Keratinocyte (primary cell): Measurements from ENCODE around the gene SREBF1. TPM values are rescaled to one million over a fixed set of nuclear protein-coding genes. Genes with fewer than 3 reads are reported as not detected.

Source experiments
- DNase-seq: peaks from one replicate; pipeline ENCODE4 v3.0.0-alpha.2; 2011; ENCODE audit warnings: low read depth, missing footprints, low spot score
- FAIRE-seq: peaks from 2 replicates; lab custom pipeline; 2011; peaks lifted over from hg19 to GRCh38; lab: Jason Lieb, UNC
- H2AFZ ChIP-seq: 2 replicates; pipeline ENCODE4 v1.6.0; 2012; ENCODE audit warnings: low read length, control low read depth, inconsistent platforms; ENCODE audit not compliant: control insufficient read depth
- H3K27ac ChIP-seq: 2 replicates; pipeline ENCODE4 v1.5.1; 2011; ENCODE audit warnings: low read length; ENCODE audit not compliant: control insufficient read depth, insufficient read depth
- H3K27me3 ChIP-seq: 3 replicates; pipeline ENCODE4 v1.6.0; 2011; ENCODE audit warnings: low read length; ENCODE audit not compliant: control insufficient read depth, insufficient read depth; ENCODE audit errors: extremely low read depth
- H3K36me3 ChIP-seq, 2 experiments: 2 replicates in 1 of 2; 3 replicates in 1 of 2; pipeline ENCODE4 v1.5.1; 2011; ENCODE audit warnings: low read length in 2 of 2, mild to moderate bottlenecking in 1 of 2; ENCODE audit not compliant: control insufficient read depth in 2 of 2, insufficient read depth in 2 of 2; ENCODE audit errors: extremely low read depth in 1 of 2
- H3K4me1 ChIP-seq: 3 replicates; pipeline ENCODE4 v1.5.1; 2011; ENCODE audit warnings: low read length; ENCODE audit not compliant: control insufficient read depth, insufficient read depth; ENCODE audit errors: extremely low read depth
- H3K4me2 ChIP-seq: 3 replicates; pipeline ENCODE4 v1.6.0; 2011; ENCODE audit warnings: low read depth, low read length; ENCODE audit not compliant: control insufficient read depth, insufficient read depth; ENCODE audit errors: extremely low read depth
- H3K4me3 ChIP-seq, 3 experiments: fragments of 200-600 bp in 1 of 3; sonication (generic) in 1 of 3; 2 replicates in 2 of 3; 3 replicates in 1 of 3; pipeline ENCODE4 v1.5.1; 2011 to 2016; ENCODE audit warnings: low read length in 3 of 3, mild to moderate bottlenecking in 3 of 3, control low read depth in 2 of 3, inconsistent platforms in 1 of 3, low read depth in 1 of 3, mixed read lengths in 1 of 3, mixed run types in 1 of 3, moderate library complexity in 1 of 3; ENCODE audit not compliant: control insufficient read depth in 2 of 3, insufficient read depth in 2 of 3; ENCODE audit errors: extremely low read depth in 1 of 3
- H3K79me2 ChIP-seq: 2 replicates; pipeline ENCODE4 v1.6.0; 2012; ENCODE audit warnings: low read length; ENCODE audit not compliant: control insufficient read depth, insufficient read depth
- H3K9ac ChIP-seq: 3 replicates; pipeline ENCODE4 v1.6.0; 2011; ENCODE audit warnings: low read length; ENCODE audit not compliant: control insufficient read depth, insufficient read depth; ENCODE audit errors: extremely low read depth
- H3K9me1 ChIP-seq: 3 replicates; pipeline ENCODE4 v1.6.0; 2011; ENCODE audit warnings: low read length; ENCODE audit not compliant: control insufficient read depth, insufficient read depth; ENCODE audit errors: extremely low read depth
- H3K9me3 ChIP-seq: 2 replicates; pipeline ENCODE4 v1.5.1; 2012; ENCODE audit warnings: low read depth, low read length; ENCODE audit not compliant: control insufficient read depth
- H4K20me1 ChIP-seq: 3 replicates; pipeline ENCODE4 v1.6.0; 2011; ENCODE audit warnings: low read length; ENCODE audit not compliant: control insufficient read depth, insufficient read depth; ENCODE audit errors: extremely low read depth
- CTCF ChIP-seq, 3 experiments: IDR thresholded peaks in 1 of 3; conservative IDR thresholded peaks in 1 of 3; optimal IDR thresholded peaks in 1 of 3; 2 replicates in 2 of 3; 3 replicates in 1 of 3; pipeline versions ENCODE3 to v1.5.1; 2011; ENCODE audit warnings: low read length in 3 of 3, mild to moderate bottlenecking in 3 of 3, moderate library complexity in 2 of 3, control low read depth in 1 of 3, inconsistent platforms in 1 of 3; ENCODE audit not compliant: insufficient read depth in 2 of 3; ENCODE audit errors: extremely low read depth in 1 of 3
- EZH2 ChIP-seq: IDR thresholded peaks from one replicate; pipeline ENCODE4 v1.6.1; 2012; ENCODE audit warnings: inconsistent platforms, mild to moderate bottlenecking, low read length, moderate library complexity
- dilution Hi-C: fragments of 300-500 bp; cut with MboI; formaldehyde crosslinking; loops from one replicate; pipeline ENCODE4 v1.7.0; 2020; ENCODE audit warnings: low sequenced_read_pairs; ENCODE audit not compliant: extremely low pct_ligation_motif_present
- polyA plus RNA-seq, 5 experiments: library from polyadenylated mRNA; depleted of rRNA in 3 of 5; stranded (reverse) in 3 of 5; stranded (forward) in 1 of 5; unstranded in 1 of 5; fragments of >200 nt; gene quantifications; 1 replicate in 1 of 5; 2 replicates in 3 of 5; 3 replicates in 1 of 5; pipeline versions ENCODE4 v1.2.1 to v1.2.3, GENCODE V29; 2011 to 2012; ENCODE audit warnings: missing spikeins in 2 of 5, low read depth in 1 of 5, low replicate concordance in 1 of 5

SREBF1 gene
- polyA plus RNA-seq, 1 donor (not counting 4 experiments of a cell fraction or from before 2014, with no cell fraction given): 51.7 TPM

- FAIRE-seq (no peak), DNase-seq (no peak)
- no peaks in the 10 kb centered on the region for H3K9me3 ChIP-seq
- H3K4me1 ChIP-seq: no peaks in the 10 kb centered on the region
- H3K9me1 ChIP-seq: no peaks in the 10 kb centered on the region
- H4K20me1 ChIP-seq: no peaks in the 10 kb centered on the region
- H3K36me3 ChIP-seq: peaks cover 10 to 29% of the 10 kb centered on the region in 2 experiments
- H3K27ac ChIP-seq: no peak overlapping the region
- H3K4me3 ChIP-seq: no peak overlapping the region
- no peak for TF ChIP-seq EZH2
- TF ChIP-seq CTCF (optimal IDR thresholded peaks at IDR 0.05 in 1 of 3, IDR thresholded peaks at IDR 0.05 in 1 of 3, conservative IDR thresholded peaks at IDR 0.05 in 1 of 3; ENCODE audit: extremely low read depth in 1 of 3, insufficient read depth in 2 of 3, low read length in 3 of 3): no peak
- no peak overlapping the region for H3K9ac ChIP-seq
- H3K4me2 ChIP-seq: no peak overlapping the region
- H2AFZ ChIP-seq: no peak overlapping the region
- dilution Hi-C loops: no loop called here
- peaks cover 25% of the 10 kb centered on the region for H3K79me2 ChIP-seq
- no peaks in the 10 kb centered on the region for H3K27me3 ChIP-seq
Observed at GRCh38 chr17:17793378-17794214, 43.2 kb downstream of the SREBF1 start.

GRCh38 chr17:17792551-17793377 is 44.0 kb downstream of the SREBF1 start:
- Histone ChIP-seq H2AFZ (no peak overlapping the region), H4K20me1 (peaks cover under 1% of the 10 kb centered on the region), H3K4me3 (no peak overlapping the region), H3K9me1 (no peaks in the 10 kb centered on the region), H3K79me2 (peaks cover 32% of the 10 kb centered on the region), H3K27me3 (no peaks in the 10 kb centered on the region), H3K9me3 (no peaks in the 10 kb centered on the region), H3K36me3 (peaks cover 10 to 28% of the 10 kb centered on the region in 2 experiments), H3K4me2 (no peak overlapping the region), H3K4me1 (no peaks in the 10 kb centered on the region), H3K27ac (no peak overlapping the region), H3K9ac (no peak overlapping the region)
- no peak for DNase-seq
- no peak for TF ChIP-seq CTCF (optimal IDR thresholded peaks at IDR 0.05 in 1 of 3, IDR thresholded peaks at IDR 0.05 in 1 of 3, conservative IDR thresholded peaks at IDR 0.05 in 1 of 3; ENCODE audit: extremely low read depth in 1 of 3, insufficient read depth in 2 of 3, low read length in 3 of 3)
- no peak for TF ChIP-seq EZH2
- dilution Hi-C loops: no loop called here
- no peak for FAIRE-seq
